ENCODE data around the gene CD6. TPM values are rescaled to one million over a fixed set of nuclear protein-coding genes. Genes with fewer than 3 reads are reported as not detected.

The CD6 gene
- total RNA-seq (1 to 10 TPM in 3 of 7 donors, under 1 TPM in 4; 0.42 to 2.2 (median 0.69) TPM), polyA plus RNA-seq (1 to 10 TPM in 1 of 2 donors, under 1 TPM in 1; 0.44 to 3.4 TPM)
- long read RNA-seq, donor 1, partial matches to known transcripts = 0 of 2 reads
- long read RNA-seq, donor 1, other reads (novel, unspliced or antisense) = 2 of 2 reads
- long read RNA-seq, donor 2 = 0 reads
- long read RNA-seq, donor 3 = 0 reads

GRCh38 chr11:60971520-60971919, at the start of gene CD6:
TSS of gene CD6 (plus strand) at chr11:60971680. CDS start at chr11:60971866, 186 bp downstream.
- Histone ChIP-seq H3K9me3 (no peaks in the 10 kb centered on the region), H3K36me3 (no peaks in the 10 kb centered on the region), H3K27me3 (no peaks in the 10 kb centered on the region), H3K4me1 (ENCODE audit: insufficient read depth) (no peaks in the 10 kb centered on the region), H3K27ac (no peak within 1 kb of the TSS), H3K4me3 (no peak within 1 kb of the TSS)
- intact Hi-C loops (cut with DNase I) = loop anchor here in 1 of 4 donors (2.0 kb wide), 1 partner anchor 157 kb away; no protein-coding TSS in a partner anchor
- no peak for DNase-seq
- TF ChIP-seq POLR2A (IDR thresholded peaks at IDR 0.05) (no peak), CTCF (IDR thresholded peaks at IDR 0.05) (no peak), EP300 (IDR thresholded peaks at IDR 0.05) (no peak)
- 93 to 95% (median 93%) methylated on average over 16 of the region's 16 CpGs for WGBS, 3 donors

GRCh38 chr11:60921777-60922335, 49.6 kb upstream of the CD6 start:
- H3K4me1 ChIP-seq (ENCODE audit: insufficient read depth) = peaks cover 8% of the 10 kb centered on the region
- H3K4me3 ChIP-seq = no peak overlapping the region
- WGBS, 3 donors = 67 to 77% (median 71%) methylated on average over 20 to 23 of the region's 23 CpGs
- H3K9me3 ChIP-seq = no peaks in the 10 kb centered on the region
- intact Hi-C loops (cut with DNase I) = no loop called here
- H3K27ac ChIP-seq = no peak overlapping the region
- no peaks in the 10 kb centered on the region for H3K36me3 ChIP-seq
- TF ChIP-seq CTCF (IDR thresholded peaks at IDR 0.05) (no peak), POLR2A (IDR thresholded peaks at IDR 0.05) (no peak), EP300 (IDR thresholded peaks at IDR 0.05) (no peak)
- H3K27me3 ChIP-seq = no peaks in the 10 kb centered on the region
- DNase-seq = no peak

GRCh38 chr11:60922906-60923305, 48.6 kb upstream of the CD6 start:
- Histone ChIP-seq H3K27ac (no peak overlapping the region), H3K4me1 (ENCODE audit: insufficient read depth) (peaks cover 8% of the 10 kb centered on the region), H3K4me3 (no peak overlapping the region), H3K9me3 (no peaks in the 10 kb centered on the region), H3K27me3 (no peaks in the 10 kb centered on the region), H3K36me3 (no peaks in the 10 kb centered on the region)
- intact Hi-C loops (cut with DNase I) = no loop called here
- TF ChIP-seq POLR2A (IDR thresholded peaks at IDR 0.05) (no peak), EP300 (IDR thresholded peaks at IDR 0.05) (no peak), CTCF (IDR thresholded peaks at IDR 0.05) (no peak)
- no peak for DNase-seq
- 66 to 88% (median 80%) methylated on average over 6 of the region's 6 CpGs for WGBS, 3 donors

- intact Hi-C loops (cut with DNase I) = no loop called here
- TF ChIP-seq EP300 (IDR thresholded peaks at IDR 0.05) (no peak), POLR2A (IDR thresholded peaks at IDR 0.05) (no peak), CTCF (IDR thresholded peaks at IDR 0.05) (no peak)
- H3K36me3 ChIP-seq = no peaks in the 10 kb centered on the region
- H3K27me3 ChIP-seq = no peaks in the 10 kb centered on the region
- H3K27ac ChIP-seq = no peak overlapping the region
- H3K4me1 ChIP-seq (ENCODE audit: insufficient read depth) = peaks cover 8% of the 10 kb centered on the region
- no peak overlapping the region for H3K4me3 ChIP-seq
- WGBS, 3 donors = 56 to 67% (median 61%) methylated on average over 5 of the region's 5 CpGs
- no peak for DNase-seq
- no peaks in the 10 kb centered on the region for H3K9me3 ChIP-seq
Observed at GRCh38 chr11:60923326-60923725, 48.2 kb upstream of the CD6 start.

All from ovary (tissue), 10 donors.